GM21737 (cell line): ENCODE results near the gene FGF9.

Experiments
- ATAC-seq: cut with Tn5 transposase; IDR thresholded peaks from one replicate; pipeline ENCODE4 v1.9.1; 2021; ENCODE audit warnings: mild to moderate bottlenecking, moderate library complexity; ENCODE audit not compliant: unreplicated experiment

Gene FGF9

GRCh38 chr13:21703846-21704245 lies 33.0 kb downstream of the FGF9 start:
- no peak for ATAC-seq

DNA sequence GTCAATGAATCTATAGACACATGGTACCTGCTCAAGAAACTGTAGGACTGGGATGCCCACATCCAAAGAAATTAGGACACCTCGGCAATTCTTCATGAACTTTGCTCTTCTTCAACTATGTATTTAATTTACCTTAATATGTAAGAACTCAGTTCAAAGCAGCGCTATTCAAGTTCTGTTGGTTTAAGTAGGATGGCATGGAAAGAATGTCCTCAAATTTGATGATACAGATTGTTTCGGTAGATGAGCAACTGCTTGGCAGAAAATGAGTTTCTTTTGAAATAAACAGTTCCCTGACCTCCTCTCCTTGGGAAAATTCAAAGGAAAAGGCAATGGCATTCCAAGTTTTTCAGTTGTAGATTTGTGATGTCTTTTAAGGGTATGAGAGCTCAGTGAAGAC lies 36.7 kb downstream of the FGF9 start:
- no peak for ATAC-seq

GRCh38 chr13:21709697-21710096 lies 38.8 kb downstream of the FGF9 start:
- ATAC-seq = no peak

DNA sequence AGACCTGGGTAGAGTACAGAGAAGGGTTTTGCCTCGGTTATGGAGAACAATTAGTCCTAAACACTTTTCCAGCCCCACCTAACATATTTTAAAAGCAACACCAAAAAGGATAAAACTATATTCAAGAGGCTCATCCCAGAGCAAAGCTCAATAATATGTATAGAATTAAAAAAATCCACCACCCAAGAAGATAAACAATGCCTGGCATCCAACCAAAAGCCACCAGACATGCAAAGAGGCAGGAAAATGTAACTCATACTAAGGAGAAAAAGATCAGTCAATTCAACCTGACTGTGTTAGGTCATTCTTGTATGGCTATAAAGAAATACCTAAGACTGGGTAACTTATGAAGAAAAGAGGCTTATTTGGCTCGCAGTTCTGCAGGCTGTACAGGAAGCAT lies 39.3 kb downstream of the FGF9 start:
- ATAC-seq = no peak

DNA sequence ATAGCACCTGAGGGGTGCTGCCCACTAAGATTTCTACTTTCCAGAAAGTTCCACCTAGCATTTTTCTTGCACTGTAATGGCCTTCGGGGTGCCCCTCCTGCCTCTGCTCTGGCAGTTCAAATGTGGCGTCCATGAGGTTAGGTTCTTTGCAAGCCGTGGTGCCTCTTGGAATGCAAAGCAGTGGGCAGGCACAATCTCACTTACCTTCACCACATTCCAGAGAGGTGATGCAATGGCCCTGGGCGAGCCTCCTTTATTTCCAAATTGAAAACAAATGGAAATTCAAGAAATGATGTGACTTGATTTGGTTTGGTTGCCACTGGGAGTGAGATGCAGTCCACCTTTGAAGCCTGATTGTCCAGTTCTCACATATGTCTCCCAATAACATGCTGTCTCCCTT lies 46.9 kb downstream of the FGF9 start:
- no peak for ATAC-seq

DNA sequence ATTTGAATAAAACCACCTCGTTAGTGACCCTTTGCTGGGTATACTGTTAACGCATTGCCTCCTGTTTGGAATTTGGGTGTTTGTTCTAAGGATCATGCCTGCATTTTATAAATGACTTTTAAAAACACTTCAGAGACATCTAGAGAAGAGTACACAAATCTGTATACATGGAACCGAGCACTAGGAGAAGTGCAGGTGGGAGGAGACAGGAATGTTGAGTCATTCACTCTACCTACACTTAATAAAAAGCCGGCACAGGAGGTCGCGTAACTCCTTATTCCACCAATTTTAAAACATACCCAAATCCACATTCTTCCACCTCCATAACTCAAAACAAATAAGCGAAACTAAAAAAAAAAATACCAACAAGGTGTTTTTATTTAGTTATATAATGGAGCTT lies 48.6 kb downstream of the FGF9 start:
- ATAC-seq = no peak

GRCh38 chr13:21723807-21724505 lies 53.1 kb downstream of the FGF9 start:
- no peak for ATAC-seq

GRCh38 chr13:21730186-21730880 lies 59.5 kb downstream of the FGF9 start:
- no peak for ATAC-seq

DNA sequence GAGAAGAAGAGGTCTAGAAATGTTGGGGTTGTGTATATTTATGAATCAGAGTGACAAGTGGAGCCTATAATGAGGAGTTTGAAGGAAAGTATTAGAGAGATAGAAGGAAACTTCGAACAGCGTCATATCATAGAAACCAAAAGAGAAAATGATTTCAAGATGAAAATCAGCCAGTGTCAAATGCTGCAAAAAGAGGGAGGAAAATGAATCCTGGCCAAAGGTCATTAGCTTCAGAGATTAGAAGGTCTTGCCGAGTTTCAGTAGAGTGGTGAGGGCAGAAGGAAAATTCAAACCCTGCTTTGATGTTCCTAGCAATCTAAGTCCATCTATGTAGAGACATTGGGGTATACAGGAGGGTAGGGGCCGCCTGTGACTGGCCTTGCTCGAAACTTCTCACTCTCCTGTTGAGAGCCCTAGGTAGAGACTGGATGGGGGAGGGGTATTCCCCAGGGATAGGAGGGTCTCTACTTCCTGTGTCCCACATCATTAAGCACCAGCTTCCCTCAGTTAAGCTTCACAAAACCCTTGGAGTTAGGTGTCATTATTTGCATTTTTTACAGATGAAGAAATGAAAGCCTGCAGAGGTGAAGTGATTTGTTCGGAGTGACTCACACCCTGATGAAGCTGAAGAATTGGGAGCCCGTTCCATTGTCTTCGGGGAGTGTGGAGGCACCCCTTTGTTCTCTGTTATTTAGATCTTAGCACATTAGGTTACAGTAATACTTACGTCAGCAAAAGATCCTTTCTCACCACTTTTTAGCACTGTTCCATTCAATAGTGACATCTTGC lies 62.8 kb downstream of the FGF9 start:
- ATAC-seq = no peak

DNA sequence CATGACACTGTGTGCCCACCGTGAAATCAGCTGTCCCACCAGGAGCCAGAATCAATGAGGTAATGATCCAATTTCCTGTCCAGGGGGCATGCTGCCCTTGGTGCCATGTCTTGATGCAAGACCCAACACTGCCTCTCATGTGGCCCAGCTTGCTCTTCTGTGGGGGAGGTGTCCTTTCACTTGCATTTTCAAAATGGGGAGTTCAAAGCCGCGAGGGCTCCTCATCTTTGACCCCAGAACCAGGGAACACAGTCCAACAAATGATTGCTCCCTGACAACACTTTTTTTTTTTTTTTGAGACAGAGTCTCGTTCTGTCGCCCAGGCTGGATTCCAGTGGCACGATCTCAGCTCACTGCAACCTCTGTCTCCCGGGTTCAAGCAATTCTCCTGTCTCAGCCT lies 64.1 kb downstream of the FGF9 start:
- no peak for ATAC-seq

DNA sequence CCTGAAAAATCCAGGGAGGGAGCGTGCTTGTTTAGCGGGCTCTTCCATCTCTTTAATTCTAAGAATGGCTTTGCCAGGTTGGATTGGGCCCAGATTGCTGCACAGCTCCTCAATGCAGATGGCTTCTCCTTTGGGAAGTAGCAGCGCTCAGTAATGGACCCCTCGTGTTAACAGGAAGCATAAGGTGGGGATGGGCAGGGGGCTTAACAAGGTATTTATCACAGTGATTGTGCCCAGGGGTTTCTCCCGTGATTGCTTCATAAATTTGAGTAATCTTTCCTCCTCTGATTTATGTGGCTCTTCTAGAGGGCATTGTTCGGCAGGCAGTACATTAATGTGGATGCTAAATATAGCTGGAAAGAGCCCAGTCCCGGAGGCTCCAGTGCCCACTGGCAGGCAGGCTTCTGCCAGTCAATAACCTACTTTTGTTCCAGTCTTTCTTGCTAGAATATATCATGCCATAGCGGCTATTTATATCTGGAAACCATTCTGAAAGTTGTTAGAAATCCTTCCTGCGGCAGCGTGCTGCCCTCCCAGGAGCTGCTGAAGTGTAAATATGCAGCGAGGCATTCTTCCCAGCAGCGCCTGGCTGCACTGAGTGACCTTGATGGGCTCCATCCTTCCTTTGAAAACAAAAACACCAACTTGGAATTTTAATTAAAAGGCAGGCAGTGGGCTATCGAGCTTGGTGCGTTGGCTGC lies 65.0 kb downstream of the FGF9 start:
- no peak for ATAC-seq

DNA sequence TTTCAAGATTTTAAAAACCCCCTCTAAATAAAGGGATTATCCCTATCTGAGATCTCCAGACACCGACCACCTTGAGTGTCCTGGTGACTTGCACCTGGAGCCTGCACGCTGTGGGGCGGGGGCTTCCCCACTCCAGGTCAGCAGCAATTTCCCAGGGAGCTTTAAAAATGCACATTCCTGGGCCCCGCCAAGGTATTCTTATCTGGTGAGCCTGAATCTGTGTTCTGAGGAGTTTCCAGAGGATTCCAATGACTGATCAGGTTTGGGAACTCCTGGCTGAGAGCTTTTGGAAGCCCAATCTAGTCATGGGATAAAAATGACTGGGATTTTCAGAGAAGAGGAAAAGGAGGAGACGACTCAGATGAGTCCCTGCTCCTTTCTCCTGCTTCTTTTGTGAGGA lies 66.1 kb downstream of the FGF9 start:
- no peak for ATAC-seq

DNA sequence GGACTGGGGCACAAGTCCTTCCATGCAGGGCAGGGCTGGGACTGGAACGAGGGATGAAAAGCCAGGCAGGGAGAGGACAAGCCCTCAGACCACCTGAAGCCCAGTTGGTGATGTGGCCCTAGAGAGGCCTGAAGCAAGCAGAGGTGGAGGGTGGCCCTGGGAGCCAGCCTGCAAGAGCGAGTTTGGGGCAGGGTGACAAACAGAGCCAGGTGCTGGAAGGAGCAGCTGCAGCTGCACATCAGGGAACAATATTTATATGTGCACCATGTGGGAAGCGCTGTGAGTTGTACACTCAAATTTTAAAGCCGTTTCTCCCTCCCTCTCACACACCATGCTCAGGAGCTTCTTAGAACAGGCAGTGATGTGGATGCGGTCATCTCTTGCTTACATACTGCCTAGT lies 67.8 kb downstream of the FGF9 start:
- ATAC-seq = no peak

DNA sequence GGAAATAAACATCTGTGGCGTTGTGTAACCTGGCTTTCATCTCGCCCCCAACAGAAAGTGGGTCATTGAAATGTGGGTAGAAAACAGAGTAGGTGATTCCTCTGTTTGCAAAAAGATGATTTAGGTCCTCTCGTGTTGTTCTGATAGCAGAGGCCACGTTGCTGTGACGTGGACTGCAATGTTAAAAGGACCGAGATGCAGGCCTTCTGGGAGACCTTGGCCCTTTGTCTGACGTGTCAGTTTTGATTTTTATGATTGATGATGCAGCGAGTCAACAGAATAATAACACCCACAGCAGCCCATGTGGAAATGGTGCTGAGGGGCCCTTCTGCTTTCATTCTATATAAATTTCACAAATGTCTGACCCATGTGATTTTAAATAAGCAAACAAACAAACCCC lies 68.9 kb downstream of the FGF9 start:
- ATAC-seq = no peak

DNA sequence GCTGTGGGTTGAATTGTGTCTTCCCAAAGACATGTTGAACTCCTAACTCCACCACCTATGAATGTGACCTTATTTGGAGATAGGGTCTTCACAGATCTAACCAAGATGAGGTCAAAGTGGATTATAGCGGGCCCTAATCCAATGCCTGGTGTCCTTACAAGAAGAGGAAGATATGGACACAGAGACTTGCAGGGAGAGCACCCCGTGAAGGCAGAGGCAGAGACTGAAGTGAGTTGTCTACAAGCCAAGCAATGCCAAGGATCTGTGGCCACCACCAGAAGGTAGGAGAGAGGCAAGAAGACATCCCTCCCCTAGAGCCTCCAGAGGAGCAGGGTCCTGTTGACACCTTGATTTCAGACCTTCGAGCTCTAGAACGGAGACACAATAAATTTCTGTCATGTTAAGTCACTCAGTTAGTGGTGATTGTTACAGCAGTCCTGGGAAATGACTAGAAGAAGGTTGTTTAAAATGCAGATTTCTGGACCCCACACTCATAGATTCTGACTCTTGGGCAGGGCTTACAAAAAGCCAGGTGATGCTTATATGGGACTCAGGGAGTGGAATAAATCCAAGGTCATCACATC lies 70.6 kb downstream of the FGF9 start:
- no peak for ATAC-seq

DNA sequence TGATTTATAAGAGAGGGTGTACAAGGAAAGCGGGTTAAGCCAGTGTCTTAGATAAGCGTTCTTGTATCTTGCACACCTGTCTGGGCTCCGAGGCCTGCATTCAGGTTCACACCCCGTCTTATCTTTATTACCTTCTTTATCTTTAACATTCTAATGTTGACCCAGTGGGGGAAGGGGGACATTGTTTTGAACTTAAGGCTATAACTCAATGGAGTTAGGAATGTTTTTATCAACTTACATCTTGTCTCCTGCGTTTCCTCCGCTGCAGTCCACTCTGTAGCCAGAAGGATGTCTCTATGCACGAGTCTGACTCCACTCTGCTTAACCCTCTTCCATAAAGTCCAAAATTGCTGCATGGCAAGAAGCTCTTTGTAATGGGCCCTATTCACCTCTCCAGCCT lies 71.2 kb downstream of the FGF9 start:
- ATAC-seq = no peak

DNA sequence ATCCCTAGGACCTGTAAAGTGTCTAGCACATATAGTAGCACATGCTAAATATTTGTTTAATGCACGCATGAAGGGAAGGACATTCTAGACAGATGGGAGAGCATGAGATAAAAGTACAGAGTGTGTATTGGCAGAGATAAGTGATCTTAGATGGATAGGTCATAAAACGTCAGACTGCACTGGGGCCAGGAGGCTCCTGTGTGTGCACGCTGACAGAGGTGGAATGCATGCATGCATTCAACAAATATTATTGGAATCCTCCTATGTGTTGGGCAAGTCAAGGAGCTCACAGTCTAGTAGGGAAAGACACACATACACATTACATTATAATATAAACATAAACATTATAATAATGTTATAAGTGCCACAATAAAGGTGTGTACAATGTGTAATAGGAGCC lies 73.3 kb downstream of the FGF9 start:
- ATAC-seq = no peak

DNA sequence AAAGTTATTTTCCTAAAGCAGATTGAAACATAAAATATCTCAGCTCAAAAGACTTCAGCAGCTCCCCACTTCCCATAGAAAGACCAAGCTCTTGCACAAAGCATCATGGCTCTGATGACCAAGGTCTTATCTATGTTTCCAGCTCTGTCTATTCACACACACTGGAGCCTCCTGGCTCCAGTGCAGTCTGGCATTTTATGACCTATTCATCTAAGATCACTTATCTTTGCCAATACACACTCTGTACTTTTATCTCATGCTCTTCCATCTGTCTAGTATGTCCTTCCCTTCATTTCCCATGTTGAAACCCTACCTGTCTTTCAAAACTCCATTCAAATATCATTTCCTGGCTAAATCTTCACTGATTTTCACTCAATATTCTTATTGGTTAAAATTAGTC lies 74.4 kb downstream of the FGF9 start:
- ATAC-seq = no peak

DNA sequence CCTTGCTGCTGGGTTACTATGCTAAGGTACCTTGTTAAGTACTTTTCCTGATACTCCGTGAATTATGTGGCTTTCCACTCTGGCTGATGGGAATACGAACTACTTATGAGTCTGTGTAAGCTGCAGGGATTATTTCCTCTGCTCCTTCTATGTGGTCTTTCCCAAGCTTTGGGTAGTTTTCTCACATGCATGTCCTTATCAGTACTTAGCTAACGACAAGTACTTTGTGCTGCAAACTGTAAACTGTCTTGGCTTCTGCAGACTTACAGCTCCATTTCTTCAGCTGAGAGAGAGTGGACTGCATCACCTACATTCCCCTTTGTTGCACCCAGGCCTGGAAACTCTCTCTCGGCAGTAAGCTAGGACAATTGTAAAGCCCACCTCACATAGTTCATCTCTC lies 76.6 kb downstream of the FGF9 start:
- ATAC-seq = no peak

- no peak for ATAC-seq
Measured at GRCh38 chr13:21748166-21748565, 77.3 kb downstream of the FGF9 start.

GRCh38 chr13:21749410-21749809 lies 78.5 kb downstream of the FGF9 start:
- ATAC-seq = no peak
